ENCODE measurements around the gene OIP5. TPM values are rescaled to one million over a fixed set of nuclear protein-coding genes. Genes with fewer than 3 reads are reported as not detected.

Gene OIP5
- total and polyA plus RNA-seq, 2 of the 13 experiments (the other 11 are each of a cell fraction or from before 2014, with no cell fraction given) = 10.7 to 38.0 TPM

- no peak for TF ChIP-seq BCL3 (CRISPR knock-in tag; IDR thresholded peaks at IDR 0.05)
- no peak for TF ChIP-seq HMGA1 (CRISPR knock-in tag; conservative IDR thresholded peaks at IDR 0.05)
- TF ChIP-seq MEIS1 (CRISPR knock-in tag; IDR thresholded peaks at IDR 0.05; ENCODE audit: borderline replicate concordance) = no peak
- peak; percentile 76; the same call in 1 of the 2 replicates for TF ChIP-seq ZNF343 (CRISPR knock-in tag; IDR thresholded peaks at IDR 0.05)
- TF ChIP-seq ZSCAN29 (CRISPR knock-in tag; conservative IDR thresholded peaks at IDR 0.05) = peak; percentile 85
- TF ChIP-seq, protein P1, sequence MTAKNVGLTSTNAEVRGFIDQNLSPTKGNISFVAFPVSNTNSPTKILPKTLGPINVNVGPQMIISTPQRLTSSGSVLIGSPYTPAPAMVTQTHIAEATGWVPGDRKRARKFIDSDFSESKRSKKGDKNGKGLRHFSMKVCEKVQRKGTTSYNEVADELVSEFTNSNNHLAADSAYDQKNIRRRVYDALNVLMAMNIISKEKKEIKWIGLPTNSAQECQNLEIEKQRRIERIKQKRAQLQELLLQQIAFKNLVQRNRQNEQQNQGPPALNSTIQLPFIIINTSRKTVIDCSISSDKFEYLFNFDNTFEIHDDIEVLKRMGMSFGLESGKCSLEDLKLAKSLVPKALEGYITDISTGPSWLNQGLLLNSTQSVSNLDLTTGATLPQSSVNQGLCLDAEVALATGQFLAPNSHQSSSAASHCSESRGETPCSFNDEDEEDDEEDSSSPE (CRISPR knock-in tag; IDR thresholded peaks at IDR 0.05) = peak; percentile 99
- no peak for TF ChIP-seq HNF1A (IDR thresholded peaks at IDR 0.05; ENCODE audit: low read depth)
- peak; percentile 32; the same call in 1 of the 2 replicates for TF ChIP-seq HNF1A (CRISPR knock-in tag; IDR thresholded peaks at IDR 0.05; ENCODE audit: borderline replicate concordance)
- TF ChIP-seq IKZF1 (IDR thresholded peaks at IDR 0.05) = no peak
- TF ChIP-seq ZHX2 (IDR thresholded peaks at IDR 0.05; ENCODE audit: low read depth) = peak; percentile 60; the same call in 1 of the 2 replicates
- TF ChIP-seq ZHX2 (CRISPR knock-in tag; IDR thresholded peaks at IDR 0.05; ENCODE audit: borderline replicate concordance) = no peak
- 0 out of 2 replicates have a peak, but pooled peaks have one; percentile 36 for TF ChIP-seq KDM3A (CRISPR knock-in tag; IDR thresholded peaks at IDR 0.05; ENCODE audit: low read depth)
- TF ChIP-seq, protein P2, sequence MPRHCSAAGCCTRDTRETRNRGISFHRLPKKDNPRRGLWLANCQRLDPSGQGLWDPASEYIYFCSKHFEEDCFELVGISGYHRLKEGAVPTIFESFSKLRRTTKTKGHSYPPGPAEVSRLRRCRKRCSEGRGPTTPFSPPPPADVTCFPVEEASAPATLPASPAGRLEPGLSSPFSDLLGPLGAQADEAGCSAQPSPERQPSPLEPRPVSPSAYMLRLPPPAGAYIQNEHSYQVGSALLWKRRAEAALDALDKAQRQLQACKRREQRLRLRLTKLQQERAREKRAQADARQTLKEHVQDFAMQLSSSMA (CRISPR knock-in tag; IDR thresholded peaks at IDR 0.05) = no peak
Measured at GRCh38 chr15:41332194-41333025, at the start of gene OIP5, which contains the start of gene NUSAP1 (continued).
